Measurements from ENCODE around the gene SMC6. TPM values are rescaled to one million over a fixed set of nuclear protein-coding genes. Genes with fewer than 3 reads are reported as not detected.

Gene SMC6
- total RNA-seq, 1 donor from 2014 or later, result 33.6 TPM

- no peak overlapping the region for H3K27ac Mint-ChIP-seq (ENCODE audit: unreplicated experiment)
- no peak for DNase-seq (ENCODE audit: low read depth, low spot score)
- no peaks in the 10 kb centered on the region for H3K9me3 Mint-ChIP-seq
- no peak for TF ChIP-seq CTCF (conservative IDR thresholded peaks at IDR 0.05)
- no peaks in the 10 kb centered on the region for H3K27me3 Mint-ChIP-seq (ENCODE audit: low read depth)
- no peak overlapping the region for H3K4me3 Mint-ChIP-seq
- H3K4me1 Mint-ChIP-seq, result peaks cover 6% of the 10 kb centered on the region
- peaks cover 23% of the 10 kb centered on the region for H3K36me3 Mint-ChIP-seq (ENCODE audit: low read depth)
These were observed 26.9 kb upstream of the SMC6 start for GRCh38 chr2:17780546-17780945.

GRCh38 chr2:17772532-17772931, 18.9 kb upstream of the SMC6 start:
- no peaks in the 10 kb centered on the region for H3K27me3 Mint-ChIP-seq (ENCODE audit: low read depth)
- peaks cover 5% of the 10 kb centered on the region for H3K36me3 Mint-ChIP-seq (ENCODE audit: low read depth)
- no peaks in the 10 kb centered on the region for H3K4me1 Mint-ChIP-seq
- no peak overlapping the region for H3K27ac Mint-ChIP-seq (ENCODE audit: unreplicated experiment)
- no peak for DNase-seq (ENCODE audit: low read depth, low spot score)
- no peak overlapping the region for H3K4me3 Mint-ChIP-seq
- no peaks in the 10 kb centered on the region for H3K9me3 Mint-ChIP-seq
- TF ChIP-seq CTCF (conservative IDR thresholded peaks at IDR 0.05), result no peak

GRCh38 chr2:17771956-17772355, 18.3 kb upstream of the SMC6 start:
- Mint-ChIP-seq H3K4me3 (no peak overlapping the region), H3K36me3 (ENCODE audit: low read depth) (peaks cover 5% of the 10 kb centered on the region), H3K27ac (ENCODE audit: unreplicated experiment) (no peak overlapping the region), H3K27me3 (ENCODE audit: low read depth) (no peaks in the 10 kb centered on the region), H3K9me3 (no peaks in the 10 kb centered on the region), H3K4me1 (no peaks in the 10 kb centered on the region)
- no peak for TF ChIP-seq CTCF (conservative IDR thresholded peaks at IDR 0.05)
- DNase-seq (ENCODE audit: low read depth, low spot score), result no peak

GRCh38 chr2:17768894-17769293, 15.3 kb upstream of the SMC6 start:
- H3K4me1 Mint-ChIP-seq, result no peaks in the 10 kb centered on the region
- H3K4me3 Mint-ChIP-seq, result no peak overlapping the region
- no peaks in the 10 kb centered on the region for H3K9me3 Mint-ChIP-seq
- no peak for TF ChIP-seq CTCF (conservative IDR thresholded peaks at IDR 0.05)
- H3K27me3 Mint-ChIP-seq (ENCODE audit: low read depth), result no peaks in the 10 kb centered on the region
- H3K27ac Mint-ChIP-seq (ENCODE audit: unreplicated experiment), result no peak overlapping the region
- no peak for DNase-seq (ENCODE audit: low read depth, low spot score)
- H3K36me3 Mint-ChIP-seq (ENCODE audit: low read depth), result peaks cover 2% of the 10 kb centered on the region

- H3K27ac Mint-ChIP-seq (ENCODE audit: unreplicated experiment), result no peak overlapping the region
- no peaks in the 10 kb centered on the region for H3K9me3 Mint-ChIP-seq
- TF ChIP-seq CTCF (conservative IDR thresholded peaks at IDR 0.05), result no peak
- no peak for DNase-seq (ENCODE audit: low read depth, low spot score)
- no peak overlapping the region for H3K4me3 Mint-ChIP-seq
- H3K4me1 Mint-ChIP-seq, result no peaks in the 10 kb centered on the region
- H3K36me3 Mint-ChIP-seq (ENCODE audit: low read depth), result no peaks in the 10 kb centered on the region
- no peaks in the 10 kb centered on the region for H3K27me3 Mint-ChIP-seq (ENCODE audit: low read depth)
These were observed 11.8 kb upstream of the SMC6 start for GRCh38 chr2:17765398-17765797.
